Activated naive CD4-positive, alpha-beta T cell (primary cell): ENCODE data around the gene ZNF8.
A peak's percentile ranks its signal among the peaks of the same experiment; 100 is the strongest.
"Not testable (repeated sequence)": the region's sequence is repeated elsewhere in the genome, so short reads cannot be mapped to it uniquely, and the experiment has no call there.

ENCODE experiments used
- DNase-seq, 4 experiments: peaks; one replicate each; lab custom pipeline; 2025; lab: John Stamatoyannopoulos, UW

The ZNF8 gene

DNA sequence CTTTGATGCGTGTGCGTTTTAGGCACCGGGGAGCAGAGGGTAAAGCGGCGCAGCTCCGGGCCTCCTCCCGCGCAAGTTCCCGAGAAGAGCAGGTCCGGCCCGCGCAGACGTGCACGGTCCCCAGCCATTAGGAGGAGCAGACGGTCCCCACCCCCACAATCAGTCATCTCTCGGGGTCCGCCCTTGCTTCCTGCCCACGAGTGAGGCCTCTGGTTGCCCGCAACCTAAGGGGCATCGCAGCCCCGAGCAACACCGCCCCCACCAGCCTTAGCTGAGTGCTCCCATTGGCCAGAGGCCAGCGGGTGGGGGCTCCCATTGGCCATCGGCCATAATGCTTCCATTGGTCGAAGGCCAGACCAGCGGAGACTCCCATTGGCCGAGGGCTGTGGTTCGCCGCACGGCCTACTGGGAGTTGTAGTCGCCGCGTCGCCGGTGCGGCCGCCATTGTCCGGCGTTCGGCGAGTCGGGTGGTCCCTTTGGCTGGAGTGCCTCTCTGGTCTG lies at the start of gene ZNF8:
TSS of gene ZNF8 (plus strand) at position 415 of the 501 bp plus-strand sequence. CDS start 127 bp downstream, outside the sequence.
- DNase-seq = peak; percentile 87 to 99 (median 92)

DNA sequence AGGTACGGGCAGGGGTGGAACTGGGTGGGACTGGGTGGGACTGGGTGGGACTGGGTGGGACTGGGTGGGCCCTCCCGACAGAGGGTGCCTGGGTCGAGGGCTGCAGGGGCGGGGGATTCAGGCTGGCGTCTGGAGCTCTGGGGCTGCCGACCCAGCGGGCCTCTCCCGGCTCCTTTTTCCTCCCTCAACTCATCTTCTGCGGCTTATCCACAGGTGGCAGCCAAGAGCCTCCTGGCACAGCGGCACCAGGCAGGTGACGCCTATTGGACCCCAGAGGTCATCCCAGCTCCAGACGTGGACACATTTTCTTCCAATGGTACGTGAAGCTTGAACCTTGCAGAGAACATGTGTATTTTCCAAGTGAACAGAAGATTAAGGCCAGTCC lies 49.5 kb upstream of the ZNF8 start:
- peak in 1 of 4 experiments; percentile 7 for DNase-seq

DNA sequence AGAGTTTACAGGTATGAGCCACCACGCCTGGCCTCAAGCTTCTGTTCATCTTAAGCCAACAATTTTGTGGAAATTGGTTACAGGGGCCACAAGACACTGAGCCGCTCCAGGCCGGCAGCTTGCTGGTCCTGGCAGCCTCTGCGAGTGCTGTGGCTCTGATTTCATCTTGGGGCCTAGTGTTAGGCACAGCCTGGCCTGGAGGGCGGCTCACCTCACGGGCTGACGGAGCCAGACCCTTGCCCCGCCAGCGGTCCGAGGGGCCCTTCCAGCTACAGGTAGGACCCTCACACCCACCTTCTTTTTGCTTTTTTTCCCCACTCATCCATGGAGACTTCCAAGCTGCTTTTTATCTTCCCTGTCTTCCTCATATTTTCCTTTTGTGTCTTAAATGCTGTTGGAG lies 41.4 kb upstream of the ZNF8 start:
- no peak for DNase-seq

DNA sequence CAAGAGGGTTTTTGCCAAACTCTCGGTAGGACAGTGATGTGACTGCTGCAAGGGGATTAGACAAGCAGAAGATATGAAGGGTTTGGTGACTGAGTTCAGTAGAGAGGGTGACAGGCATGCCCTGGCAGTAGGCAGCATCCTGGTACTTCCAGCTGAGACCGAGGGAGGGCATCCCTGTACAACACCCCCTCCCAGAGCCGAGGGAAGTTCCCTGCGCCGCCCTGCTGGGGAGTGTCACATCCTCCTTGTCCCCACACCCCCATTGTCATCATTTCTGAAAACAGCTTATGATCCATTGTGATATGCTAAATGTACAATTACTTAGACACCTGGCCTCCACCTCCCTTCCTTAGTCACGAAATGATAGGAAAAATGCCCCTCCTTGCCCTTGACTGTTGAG lies 35.4 kb upstream of the ZNF8 start:
- no peak for DNase-seq

DNA sequence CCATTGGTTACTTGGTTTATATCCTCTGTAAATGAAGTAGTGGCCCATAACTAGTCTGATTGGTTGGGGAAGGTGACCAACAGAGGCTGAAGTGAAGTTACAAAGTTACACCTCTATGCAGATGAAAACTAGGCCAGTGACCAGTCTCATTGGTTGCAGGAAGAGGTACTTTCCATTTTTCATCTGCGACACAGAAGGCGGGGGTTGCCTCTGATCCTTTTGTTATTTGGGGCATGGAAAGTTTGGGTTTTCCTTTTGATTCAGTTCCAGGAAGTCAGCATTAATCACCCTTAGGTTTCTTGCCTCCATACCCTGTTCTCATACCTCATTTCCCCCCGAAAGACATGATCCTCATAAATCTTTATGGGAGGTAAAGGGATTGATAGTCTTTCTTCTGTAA lies 29.9 kb upstream of the ZNF8 start:
- DNase-seq = no peak

DNA sequence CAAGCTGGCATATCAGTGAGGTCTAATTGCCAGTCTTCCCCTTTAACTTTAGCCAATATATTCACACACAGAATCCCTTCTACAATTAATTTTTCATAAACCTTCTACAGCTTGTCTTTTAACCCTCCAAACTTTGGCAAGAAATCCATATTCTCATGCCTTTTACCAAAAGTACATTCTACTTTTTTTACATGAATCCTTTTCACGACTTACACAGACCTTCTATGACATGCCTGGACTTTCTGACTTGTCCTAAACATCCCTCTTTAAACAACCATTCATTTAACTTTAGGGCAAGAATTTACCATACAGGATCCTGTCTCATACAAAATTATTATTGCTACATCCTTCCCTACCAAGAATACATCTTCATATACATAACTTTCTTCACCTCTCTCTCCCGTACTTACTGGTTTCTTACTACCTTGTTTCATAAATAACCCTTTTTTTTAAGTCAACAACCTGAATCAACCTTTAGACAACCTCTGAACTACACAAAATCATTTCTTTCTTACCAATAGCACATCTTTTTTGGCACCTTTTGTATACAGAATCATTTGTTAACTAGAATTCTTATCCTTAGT lies 26.6 kb upstream of the ZNF8 start:
- DNase-seq = no peak

DNA sequence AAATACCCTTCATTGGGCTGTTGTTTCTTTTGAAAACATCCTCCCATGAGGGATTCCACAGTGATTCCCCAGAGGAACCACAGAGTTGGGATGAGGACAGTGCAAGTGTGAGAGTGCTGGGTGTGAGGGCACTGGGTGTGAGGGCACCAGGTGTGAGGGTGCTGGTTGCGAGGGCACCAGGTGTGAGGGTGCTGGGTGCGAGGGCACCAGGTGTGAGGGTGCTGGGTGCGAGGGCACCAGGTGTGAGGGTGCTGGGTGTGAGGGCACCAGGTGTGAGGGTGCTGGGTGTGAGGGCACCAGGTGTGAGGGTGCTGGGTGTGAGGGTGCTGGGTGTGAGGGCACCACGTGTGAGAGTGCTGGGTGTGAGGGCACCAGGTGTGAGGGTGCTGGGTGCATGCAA lies 20.5 kb upstream of the ZNF8 start:
- DNase-seq = not testable (repeated sequence)

DNA sequence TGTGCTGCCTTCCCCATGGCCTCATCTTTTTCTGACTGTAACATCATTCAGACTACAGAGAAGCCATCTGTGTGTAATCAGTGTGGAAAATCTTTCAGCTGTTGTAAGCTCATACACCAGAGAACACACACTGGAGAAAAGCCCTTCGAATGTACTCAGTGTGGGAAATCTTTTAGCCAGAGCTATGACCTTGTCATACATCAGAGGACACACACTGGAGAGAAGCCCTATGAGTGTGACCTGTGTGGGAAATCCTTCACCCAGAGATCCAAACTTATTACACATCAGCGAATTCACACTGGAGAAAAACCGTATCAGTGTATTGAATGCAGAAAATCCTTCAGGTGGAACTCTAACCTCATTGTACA lies 17.2 kb upstream of the ZNF8 start:
- DNase-seq = no peak

DNA sequence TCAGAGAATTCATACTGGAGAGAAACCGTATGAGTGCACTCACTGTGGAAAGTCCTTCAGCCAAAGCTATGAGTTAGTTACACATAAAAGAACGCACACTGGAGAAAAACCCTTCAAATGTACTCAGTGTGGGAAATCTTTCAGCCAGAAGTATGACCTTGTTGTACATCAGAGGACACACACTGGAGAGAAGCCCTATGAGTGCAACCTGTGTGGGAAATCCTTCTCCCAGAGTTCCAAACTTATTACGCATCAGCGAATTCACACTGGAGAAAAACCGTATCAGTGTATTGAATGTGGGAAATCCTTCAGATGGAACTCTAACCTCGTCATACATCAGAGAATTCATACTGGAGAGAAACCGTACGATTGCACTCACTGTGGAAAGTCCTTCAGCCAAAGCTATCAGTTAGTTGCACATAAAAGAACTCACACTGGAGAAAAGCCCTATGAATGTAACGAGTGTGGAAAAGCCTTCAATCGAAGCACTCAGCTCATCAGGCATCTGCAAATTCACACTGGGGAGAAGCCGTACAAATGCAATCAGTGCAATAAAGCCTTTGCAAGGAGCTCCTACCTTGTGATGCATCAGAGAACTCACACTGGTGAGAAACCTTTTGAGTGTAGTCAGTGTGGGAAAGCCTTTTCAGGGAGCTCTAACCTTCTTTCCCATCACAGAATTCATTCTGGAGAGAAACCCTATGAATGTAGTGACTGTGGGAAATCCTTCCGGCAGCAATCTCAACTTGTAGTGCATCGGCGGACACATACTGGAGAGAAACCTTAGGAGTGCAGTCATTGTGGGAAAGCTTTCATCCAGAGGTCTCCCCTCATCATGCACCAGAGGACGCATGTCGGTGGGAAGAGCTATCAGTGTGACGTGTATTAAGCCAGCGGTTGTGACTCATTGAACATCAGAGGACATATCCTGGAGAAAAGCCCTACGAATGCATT lies 16.5 kb upstream of the ZNF8 start:
- DNase-seq = no peak

DNA sequence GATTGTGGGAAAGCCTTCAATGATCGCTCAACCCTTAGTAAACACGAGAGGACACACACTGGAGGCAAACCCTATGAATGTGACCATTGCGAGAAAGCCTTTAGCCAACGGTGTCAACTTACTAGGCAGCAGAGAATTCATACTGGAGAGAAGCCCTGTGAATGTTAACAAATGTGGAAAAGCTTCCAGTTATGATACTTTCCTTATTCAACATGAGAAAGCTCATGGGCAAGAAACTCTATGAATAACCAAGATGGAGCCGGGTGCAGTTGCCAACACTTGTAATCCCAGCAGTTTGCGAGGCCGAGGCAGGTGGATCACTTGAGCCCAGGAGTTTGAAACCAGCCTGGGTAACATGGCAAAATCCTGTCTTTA lies 15.8 kb upstream of the ZNF8 start:
- DNase-seq = no peak

DNA sequence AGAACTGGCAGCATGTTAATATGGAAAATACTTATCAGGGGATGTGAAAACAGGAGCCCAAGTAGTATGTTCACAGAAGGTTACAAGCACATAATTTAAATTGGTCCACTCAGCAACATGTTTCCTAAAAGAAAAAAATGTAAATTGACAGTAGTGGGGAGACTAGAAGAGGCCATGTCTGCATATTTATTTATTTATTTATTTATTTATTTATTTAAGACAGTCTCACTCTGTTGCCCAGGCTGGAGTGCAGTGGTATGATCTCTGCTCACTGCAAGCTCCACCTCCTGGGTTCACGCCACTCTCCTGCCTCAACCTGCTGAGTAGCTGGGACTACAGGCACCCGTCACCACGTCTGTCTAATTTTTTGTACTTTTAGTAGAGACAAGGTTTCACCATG lies 13.7 kb upstream of the ZNF8 start:
- no peak for DNase-seq

DNA sequence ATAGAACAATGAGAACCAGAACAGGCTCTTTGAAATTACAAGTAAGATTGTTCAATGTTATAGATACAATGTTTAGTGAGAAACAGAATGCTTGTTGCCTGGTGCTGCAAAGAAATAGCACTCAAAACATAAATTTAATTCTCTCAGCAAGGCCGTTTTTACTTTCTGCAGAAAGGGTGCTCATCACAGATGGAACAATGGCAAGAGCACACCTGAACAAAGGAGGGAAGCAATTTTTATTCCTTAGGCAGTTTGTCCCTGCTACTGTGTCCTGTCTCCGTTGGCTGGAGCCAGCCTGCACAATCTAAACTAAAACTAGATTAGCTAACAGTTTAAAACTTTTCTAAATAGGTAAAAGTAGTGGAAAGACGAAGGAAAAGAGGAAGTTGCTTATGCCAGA lies 10.4 kb upstream of the ZNF8 start:
- no peak for DNase-seq

DNA sequence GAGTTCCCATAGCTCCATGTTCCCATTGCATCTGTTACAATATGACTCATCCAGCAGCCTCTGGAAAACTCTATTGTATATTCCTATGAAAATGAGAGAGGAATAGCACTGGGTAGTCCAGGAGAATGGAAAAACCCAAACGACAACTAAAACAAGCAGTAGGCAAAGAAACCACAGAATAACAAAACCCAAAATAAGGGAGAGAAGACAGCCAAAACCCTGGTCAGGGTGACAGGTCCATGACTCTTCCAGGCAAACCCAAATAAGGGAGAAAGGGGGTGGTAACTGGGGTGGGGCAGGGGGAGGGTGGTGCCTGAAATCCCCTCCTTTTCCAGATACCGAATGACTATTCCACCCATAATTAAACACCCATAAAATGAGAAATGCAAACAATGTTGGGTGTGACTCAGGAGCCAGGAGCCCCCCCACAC lies 4.0 kb upstream of the ZNF8 start:
- no peak for DNase-seq

DNA sequence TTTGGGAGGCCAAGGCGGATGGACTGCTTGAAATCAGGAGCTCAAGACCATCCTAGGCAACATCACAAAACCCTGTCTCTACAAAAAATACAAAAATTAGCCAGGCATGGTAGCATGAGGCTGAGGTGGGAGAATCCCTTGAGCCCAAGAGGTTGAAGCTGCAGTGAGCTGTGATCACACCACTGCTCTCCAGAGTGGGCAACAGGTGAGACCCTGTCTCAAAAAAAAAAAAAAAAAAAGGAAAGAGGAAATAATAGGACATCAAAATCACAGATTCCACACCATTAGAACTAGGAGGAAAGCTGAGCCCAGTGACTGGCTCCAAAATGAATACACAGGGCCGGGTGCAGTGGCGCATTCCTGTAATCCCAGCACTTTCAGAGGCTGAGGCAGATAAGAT lies 3.2 kb upstream of the ZNF8 start:
- DNase-seq = no peak

DNA sequence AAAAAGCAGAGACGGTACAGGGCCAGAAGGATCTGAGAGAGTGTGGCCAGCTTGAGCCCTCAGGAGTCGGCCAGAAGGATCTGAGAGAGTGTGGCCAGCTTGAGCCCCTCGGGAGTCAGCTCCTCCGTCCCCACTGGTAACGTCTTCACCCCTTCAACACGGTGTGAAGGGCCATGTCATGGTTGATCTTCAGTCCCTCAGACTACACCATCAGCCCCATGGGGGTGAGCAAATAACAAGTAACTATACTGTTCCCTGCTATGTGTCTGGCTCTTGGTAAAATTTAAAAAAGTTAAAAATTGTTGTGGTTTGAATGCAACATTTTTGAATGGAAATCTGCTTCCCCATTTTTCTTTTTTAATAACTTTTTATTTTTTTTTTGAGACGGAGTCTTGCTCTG lies 1.6 kb upstream of the ZNF8 start:
- DNase-seq = no peak

DNA sequence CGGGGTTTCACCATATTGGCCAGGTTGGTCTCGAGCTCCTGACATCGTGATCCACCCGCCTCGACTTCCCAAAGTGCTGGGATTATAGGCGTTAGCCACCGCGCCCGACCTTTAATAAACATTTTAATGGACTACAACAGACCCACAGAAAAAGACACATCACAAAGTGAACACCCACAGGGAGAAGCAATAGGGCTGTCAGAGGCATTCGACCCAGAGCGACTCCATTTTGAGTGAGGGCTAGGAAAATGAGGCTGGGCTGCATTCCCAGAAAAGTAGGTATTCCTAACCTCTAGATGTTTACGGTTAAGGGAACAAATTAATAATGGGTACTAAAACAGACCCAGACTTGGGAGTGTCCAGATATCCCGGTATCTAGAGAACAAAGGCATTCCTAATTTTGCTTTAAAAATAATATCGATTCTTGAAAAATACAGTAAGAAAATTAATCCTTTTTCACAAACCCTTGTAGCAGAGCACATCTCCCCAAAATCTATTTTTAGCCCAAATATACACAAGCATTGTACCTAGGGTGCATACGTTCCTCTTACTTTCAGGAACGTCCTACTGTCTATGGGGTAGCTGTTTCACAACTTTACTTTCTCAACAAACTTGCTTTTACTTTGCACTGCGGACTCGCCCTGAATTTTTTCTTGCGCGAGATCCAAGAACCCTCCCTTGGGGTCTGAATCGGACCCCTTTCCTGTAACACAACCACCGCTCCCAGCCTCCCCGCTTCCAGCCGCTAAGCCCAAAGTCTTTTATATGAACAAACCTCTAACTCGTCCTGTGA lies 811 bp upstream of the ZNF8 start:
- no peak for DNase-seq

DNA sequence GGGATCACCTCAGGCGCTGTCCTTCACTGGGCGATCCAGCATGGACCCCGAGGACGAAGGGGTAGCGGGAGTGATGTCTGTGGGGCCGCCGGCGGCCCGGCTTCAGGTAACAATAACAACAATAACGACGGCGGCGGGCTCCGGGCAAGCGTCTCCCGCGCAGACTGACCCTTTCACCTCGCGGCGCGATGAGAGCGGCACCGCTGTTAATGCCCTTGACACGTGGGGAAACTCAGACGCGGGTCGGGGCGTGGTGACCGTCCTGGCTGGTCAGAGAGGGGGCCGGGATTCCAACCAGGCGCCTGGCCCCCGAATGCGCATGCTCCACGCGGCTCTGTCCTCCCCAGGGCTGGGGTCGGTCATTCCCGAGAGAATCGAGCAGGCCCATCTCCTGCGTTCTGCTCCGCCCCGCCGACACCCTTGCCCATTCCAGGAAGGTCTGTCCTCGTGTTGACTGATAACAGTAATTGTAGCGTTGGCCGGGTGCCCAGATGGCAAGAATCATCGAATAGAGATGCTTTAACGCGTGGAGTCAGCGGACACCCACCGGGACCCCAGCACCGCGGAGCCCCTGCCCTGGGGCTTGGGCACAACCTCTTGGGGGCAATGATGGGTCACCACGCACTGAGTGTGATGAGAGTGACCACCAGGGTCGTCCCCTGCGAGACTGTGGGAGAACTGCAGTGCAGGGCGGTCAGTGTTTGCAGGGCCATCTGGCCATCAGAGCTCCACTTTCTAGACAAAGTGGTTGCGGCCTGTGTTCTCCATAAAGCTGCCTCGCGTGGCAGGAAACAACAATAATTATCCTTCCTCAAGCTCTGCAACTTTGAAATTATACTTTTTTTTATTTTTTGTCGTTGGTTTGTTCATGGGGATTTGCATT lies 528 bp downstream of the ZNF8 start:
- peak in 2 of 4 experiments; percentile 25 to 34 for DNase-seq

DNA sequence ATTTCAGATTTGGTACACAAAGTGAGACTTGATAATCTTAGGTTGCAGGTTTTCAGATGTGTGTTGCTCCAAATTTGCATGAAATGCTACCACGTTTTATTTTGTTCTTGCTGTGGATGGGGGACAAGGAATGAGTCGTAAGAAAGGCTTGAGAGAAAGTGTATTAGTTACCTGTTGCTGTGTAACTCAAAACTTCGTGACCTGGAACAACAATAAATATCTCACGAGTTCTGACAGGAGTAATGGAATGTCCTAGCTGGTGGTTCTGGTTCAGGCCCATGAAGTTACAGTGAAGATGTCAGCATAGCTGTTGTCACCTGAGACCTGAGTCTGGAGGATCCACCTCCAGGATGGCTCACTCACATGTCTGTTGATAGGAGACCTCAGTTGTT lies 1.2 kb downstream of the ZNF8 start:
- DNase-seq = no peak

DNA sequence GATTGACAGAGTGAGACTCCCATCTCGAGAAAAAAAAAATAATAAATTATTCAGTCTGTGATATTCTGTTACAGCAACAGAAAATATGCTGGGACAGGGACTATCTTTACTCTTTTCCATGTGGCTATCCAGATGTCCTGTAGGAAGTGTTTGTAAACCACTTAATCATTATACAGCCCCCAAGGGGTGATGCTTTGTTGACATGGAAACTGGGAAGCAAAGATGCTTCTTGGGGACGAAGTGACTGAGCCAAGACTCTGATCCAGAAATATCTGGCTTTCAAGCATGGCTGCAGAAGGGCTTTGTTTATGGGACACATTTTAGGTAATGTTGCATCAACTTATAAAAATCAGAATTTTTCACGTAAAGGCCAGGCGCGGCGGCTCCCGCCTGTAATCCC lies 5.4 kb downstream of the ZNF8 start:
- no peak for DNase-seq

DNA sequence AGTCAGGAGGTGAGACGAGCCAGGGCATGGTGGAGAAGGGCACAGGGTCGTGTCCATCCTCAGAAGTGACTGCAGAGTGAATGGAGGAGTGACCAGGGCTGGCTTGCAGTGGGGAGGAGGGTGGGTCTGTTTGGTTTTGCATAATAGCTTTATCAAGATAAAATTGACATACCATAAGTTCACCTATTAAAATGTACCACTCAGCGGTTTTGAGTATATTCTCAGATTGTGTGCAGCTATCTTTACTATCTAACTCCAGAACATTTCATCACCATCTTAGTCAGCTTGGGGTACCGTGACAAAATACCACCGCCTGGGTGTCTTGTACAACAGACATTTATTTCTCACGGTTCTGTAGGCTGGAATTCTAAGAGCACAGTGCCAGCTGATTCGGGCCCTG lies 13.2 kb downstream of the ZNF8 start:
- no peak for DNase-seq

DNA sequence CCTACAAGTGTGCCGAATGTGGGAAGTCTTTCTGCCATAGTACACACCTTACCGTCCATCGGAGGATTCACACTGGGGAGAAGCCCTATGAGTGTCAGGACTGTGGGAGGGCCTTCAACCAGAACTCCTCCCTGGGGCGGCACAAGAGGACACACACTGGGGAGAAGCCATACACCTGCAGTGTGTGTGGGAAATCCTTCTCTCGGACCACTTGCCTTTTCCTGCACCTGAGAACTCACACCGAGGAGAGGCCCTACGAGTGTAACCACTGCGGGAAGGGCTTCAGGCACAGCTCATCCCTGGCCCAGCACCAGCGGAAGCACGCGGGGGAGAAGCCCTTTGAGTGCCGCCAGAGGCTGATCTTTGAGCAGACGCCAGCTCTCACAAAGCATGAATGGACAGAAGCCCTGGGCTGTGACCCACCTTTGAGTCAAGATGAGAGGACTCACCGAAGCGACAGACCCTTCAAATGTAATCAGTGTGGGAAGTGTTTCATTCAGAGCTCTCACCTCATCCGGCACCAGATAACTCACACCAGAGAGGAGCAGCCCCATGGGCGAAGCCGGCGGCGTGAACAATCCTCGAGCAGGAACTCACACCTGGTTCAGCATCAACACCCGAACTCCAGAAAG lies 16.1 kb downstream of the ZNF8 start:
- no peak for DNase-seq
